ENCODE measurements around the gene ARPC2. TPM values are rescaled to one million over a fixed set of nuclear protein-coding genes. Genes with fewer than 3 reads are reported as not detected.

Gene ARPC2
- total RNA-seq, 1 donor from 2014 or later: 139 TPM

DNA sequence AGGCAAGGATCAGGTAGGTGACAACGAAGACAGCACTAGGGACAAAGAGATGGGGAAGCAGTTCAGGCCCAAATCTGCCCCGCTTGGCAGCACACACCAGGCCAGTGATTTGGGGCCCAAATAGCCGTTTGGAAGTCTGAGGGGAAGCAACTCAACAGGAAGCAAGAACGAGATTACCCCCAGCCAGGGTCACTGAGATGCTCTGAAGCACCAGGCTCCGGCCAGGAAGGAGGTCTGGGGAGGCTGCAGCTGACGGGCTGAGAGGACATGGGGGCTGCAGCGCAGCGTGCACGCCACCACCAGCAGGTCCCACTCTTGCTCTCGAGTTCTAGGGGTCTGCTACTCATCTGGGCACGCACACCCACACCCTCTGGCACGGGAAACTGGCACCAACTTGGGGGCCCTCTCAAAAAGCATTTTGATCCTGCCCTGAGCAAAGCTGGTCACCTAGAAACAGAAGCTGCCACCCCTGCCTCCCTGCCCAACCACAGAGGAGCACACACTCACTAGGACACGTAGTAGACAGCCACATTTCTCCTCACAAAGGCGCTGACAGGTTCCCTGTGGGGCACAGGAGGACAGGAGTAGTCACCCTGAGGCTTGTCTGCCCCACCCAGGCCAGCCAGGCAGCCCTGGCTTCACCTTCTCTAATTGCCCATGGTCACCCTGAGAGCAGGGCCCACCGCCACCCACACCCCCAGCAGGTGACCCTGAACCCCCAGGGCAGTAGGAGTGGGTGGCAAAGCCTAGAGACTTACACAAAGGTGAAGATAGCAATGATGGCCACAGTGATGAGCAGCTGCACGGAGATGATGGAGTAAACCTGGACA, 61.8 kb downstream of the ARPC2 start:
- intact Hi-C loops (cut with micrococcal nuclease): no loop called here
- ATAC-seq: no peak
- DNase-seq: no peak

DNA sequence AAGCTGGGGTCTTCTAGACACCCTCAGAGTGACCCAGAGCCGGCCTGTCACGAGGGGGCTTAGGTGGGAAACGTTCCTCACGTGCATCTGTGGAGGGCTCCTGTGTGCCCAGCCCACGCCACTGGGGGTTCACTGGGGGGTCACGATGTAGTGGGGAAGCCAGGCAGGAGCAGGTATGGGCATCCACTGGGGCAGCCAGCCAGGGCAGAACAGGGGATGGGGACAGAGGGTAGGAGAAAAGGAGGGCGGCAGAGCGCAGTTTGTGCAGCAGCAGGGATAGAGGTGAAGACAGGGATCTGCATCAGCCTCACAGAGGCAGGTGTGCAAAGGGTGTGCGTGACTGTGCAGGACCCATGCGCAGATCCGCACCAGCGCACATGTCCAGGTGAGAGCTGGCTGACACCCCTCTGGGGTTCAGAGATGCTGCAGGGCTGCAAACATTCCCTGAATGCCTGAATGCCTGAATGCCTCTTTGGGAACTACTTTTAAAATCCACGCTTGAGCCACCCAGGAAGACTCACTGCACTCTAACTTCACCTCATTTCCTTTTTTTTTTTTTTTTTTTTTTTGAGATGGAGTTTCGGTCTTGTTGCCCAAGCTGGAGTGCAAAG, 63.4 kb downstream of the ARPC2 start:
- DNase-seq (no peak), ATAC-seq (no peak)
- intact Hi-C loops (cut with micrococcal nuclease): no loop called here

DNA sequence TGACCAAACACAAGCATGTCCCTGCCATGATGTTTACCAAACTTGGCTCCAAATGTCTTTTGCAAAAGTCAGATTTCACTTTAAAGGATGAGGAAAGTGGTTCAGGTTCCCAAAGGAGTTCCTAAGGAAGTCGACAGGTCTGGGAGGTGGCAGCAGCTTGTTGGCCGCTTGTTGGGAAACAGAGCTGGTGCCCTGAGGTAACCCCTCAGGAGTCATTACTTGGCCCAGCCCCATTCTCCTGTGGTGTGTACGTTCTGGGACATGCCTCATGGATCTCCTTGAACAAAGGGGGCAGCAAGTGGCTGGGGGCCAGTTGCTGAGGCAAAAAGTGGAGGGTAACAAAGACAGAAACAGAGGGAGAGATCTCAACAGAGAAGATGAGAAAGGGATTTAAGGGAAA, 64.5 kb downstream of the ARPC2 start:
- intact Hi-C loops (cut with micrococcal nuclease): no loop called here
- peak; percentile 51 for ATAC-seq
- peak; percentile 54 for DNase-seq

DNA sequence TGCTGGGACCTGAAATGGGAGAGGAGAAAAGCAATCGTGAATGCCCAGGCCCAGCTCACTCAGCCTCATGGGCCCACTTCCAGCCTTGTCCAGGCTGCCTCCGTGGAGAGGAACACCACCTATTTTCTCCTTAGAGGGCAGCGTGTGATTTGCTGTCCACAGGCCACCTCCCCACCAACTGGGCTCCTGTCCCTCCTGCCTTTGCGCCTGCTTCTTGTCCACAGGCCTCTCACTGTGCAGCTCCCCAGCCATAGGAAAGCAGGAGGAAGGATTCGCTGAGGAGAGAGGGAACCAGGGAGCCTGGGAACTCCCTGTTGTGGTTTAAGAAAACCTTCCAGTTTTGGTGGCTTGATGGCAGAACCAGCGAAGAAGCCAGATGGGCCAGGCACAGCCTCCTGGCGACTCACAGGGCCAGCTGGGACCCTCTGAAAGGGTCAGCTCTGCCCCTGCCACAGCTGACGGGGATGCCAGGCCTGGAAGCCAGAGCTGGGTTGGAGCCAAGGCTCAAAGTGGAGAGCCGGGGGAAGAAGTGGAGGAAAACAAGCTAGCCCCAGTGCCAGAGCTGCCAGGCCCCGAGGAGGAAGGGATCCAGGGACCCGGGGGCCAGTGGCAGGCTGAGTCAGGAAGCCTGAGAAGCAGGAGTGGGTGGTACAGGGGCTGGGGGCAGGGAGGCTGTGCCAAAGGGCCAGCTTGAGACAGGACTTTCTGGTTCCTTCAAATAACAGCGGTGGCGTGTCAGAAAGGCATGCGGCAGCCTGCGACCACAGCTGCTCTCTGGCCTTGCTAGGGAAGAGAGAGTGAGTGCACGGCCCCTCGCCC, 65.4 kb downstream of the ARPC2 start:
- DNase-seq (peak; percentile 57), ATAC-seq (peak; percentile 20)
- intact Hi-C loops (cut with micrococcal nuclease): no loop called here

DNA sequence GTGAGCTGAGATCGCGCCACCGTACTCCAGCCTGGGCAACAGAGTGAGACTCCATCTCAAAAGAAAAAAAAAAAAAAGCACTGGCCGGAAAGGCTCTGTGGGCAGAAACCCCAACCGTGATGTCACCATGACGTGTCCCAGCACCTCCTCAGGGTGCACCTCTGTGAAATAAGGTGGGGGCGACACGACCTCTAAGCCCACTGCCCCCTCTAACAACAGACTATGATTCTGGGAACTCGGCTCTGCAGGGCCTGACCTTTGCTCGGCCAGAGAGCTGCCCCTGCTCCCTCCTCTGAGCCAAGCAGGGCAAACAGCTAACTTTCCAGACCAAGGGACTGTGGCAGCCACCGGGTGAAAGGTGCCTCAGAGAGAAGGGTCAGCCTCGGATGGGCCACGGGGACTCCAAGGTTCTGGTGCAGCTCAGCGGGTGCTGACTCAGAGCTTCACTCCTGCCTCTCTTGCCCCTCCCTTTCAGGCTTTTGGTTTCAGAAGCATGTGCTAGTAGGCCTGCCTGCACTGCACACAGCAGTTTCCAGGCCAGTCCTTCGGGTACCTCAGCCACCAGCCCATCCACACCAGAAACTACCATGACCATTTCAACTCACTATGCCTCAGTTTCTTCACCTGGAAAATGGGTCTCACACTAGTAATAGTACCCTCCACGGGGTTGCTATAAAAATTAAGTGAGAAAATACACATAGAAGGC, 67.3 kb downstream of the ARPC2 start:
- intact Hi-C loops (cut with micrococcal nuclease): no loop called here
- DNase-seq (peak; percentile 48), ATAC-seq (no peak)

DNA sequence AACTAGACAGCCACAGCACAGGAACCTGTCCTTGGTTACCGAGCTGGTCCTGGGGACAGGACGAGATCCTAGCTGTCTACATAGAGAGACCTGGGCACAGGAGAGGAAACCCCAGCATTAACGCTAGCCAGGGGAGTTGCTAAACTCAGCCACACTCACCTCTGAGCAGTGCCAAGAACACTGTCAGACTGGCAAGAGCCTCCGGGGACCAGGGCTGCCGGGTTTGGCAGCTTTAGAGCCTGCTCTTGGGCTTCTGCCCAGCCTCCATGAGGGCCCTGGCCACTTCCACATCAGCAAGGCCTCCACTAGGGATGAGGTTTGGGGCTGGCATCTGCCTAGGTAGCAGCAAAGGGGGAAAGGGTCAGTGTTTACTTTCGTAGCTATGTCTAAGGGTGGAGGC, 68.6 kb downstream of the ARPC2 start:
- intact Hi-C loops (cut with micrococcal nuclease): no loop called here
- DNase-seq: peak; percentile 82
- ATAC-seq: peak; percentile 57

DNA sequence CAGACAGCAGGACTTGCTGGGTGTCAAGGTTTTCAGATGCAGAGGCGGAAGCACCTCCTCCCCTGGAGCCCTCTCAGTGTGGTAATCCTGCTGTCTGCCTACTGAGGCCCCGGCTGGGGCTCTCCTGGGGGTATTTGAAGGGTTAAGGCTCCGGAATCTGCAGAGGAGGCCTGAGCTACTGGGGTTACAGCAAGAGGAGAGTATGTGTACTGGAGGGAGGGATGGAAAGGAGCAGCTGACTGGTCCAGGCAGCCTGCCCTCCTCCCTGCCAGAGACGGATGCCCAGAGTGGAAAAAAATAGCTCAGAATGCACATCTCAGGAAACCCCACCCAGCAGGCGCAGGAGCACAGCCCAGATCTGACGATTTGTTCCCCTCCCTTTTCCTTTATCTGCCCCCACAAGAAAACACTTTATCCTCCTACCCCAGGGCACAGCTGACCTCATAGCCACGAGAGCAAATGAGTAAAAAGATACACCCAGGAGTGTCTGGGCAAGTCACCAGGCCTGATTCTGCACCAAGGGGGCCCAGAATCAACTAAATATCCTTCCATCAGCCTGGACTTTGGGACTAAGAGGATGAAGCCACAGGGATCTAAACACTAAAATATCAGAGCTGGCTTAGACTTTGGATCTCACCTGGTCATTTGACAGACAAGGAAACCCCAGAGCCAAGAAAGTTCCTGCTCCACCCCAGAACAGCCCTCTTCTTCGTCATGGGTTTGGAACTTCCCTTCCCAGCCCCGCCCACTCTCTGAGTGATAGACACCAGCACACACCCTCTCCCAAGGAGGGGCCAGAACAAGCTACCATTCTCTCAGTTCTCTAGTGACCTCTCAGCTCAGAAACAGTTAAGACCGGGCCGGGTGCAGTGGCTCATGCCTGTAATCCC, 69.8 kb downstream of the ARPC2 start:
- DNase-seq: peak; percentile 91
- ATAC-seq: peak; percentile 83
- intact Hi-C loops (cut with micrococcal nuclease): no loop called here

DNA sequence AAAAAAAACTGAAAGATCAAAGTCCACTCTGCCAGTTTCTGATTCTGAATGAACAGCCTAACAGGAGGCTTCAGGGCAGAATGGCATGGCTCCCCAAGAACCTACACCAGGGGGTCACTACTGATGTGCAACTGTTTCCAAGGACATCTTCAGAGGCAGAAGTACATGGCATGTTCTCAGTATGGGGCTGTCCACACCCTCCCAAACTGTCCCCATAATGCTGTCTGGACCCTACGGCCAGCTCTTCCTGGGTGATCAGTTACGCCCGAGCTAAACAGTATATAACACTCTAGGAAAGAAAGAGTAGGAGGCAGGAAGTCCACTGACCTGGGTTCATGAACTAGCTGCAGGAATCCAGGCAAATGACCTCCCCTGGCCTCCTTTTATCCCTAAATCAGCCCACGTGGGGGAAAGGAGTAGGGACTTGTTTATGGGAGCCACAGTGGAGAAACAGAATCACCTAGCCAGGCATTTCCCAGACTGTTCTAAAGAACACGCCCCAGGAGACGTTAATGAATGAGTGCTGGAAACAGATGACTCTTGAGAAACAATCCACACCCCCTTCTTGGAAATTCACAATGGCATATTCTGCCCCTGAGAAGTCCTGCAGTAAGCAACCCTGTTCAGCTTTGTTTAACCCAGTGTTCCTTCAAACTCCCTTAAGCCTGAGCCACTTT, 72.8 kb downstream of the ARPC2 start:
- intact Hi-C loops (cut with micrococcal nuclease): no loop called here
- ATAC-seq: no peak
- DNase-seq: no peak

DNA sequence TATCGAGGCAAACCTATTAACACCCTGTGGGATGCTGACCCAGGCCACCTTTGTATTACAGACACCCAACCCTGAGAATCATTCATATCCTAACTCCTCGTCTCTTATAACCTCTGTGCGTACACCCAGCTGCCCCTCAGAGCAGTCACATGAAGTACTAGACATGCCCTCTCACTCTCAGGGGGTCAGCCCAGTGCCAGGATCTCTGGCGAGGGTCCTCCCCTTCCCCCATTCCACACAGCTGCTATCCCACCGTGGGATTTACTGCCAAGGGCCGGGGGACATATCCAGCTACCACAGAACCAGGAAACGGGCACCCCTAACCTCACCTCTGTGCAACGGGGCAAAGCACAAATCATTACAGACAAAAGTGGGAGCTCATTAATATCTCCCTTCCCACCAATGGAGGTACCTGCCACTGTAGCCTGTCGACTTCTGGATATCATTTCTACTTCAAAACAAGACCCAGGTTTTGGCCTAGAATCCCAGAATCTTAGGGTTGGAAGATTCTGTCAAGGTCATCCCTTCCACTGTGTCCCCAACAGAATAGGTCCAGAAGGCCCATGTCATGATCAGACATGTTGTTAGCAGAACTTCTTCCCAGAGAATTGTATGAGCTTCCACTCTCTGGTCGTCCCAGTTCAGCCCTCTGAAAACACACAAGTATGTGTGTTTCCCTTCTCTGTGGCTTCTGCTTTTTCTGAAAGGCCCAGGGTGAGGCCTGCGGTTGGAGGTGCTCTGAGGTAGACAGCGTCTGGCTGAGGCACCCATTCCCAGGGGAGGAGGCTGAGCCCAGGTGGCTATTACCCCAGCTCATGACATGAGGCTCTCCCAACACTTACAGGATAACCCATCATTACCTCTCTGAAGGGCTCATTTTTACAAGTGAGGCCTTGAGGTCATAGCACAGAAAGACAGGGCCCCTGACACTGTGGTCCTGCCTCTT, 73.6 kb downstream of the ARPC2 start:
- intact Hi-C loops (cut with micrococcal nuclease): no loop called here
- ATAC-seq (no peak), DNase-seq (no peak)

DNA sequence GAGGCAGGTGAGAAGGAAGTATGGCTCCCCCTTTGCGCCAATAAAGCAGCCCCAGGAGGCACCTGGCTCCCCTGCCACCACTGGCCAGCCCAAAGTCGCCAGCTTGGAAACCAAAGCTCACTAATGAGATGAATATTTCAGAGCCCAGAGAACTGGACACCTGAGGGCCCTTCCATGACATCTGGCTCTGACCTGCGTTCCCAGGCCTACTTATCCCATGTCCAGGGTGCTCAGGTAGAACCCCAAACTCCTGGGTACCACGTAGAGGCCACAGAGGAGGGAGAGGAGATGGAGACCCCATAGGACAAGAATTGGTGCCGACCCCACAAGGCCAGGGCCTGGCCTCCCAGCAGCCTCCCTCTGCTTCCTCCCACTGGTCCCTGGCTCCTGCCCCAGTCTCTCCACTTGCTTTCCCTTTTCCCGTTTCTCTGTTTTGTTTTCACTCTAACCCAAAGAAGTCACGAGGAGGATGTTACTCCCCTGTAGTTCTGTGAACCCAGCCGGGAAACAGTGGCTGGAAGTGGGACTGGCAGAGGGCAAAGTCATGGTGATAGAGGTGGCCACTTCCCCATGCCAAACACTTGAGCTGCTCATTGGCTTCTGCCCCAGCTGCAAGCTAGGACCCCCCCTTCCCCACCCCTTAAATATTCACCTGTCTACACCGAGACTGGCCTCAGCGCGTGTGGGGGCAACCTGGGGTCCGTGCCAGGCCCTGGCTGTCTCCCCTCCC, 74.5 kb downstream of the ARPC2 start:
- DNase-seq: peak; percentile 49
- intact Hi-C loops (cut with micrococcal nuclease): no loop called here

DNA sequence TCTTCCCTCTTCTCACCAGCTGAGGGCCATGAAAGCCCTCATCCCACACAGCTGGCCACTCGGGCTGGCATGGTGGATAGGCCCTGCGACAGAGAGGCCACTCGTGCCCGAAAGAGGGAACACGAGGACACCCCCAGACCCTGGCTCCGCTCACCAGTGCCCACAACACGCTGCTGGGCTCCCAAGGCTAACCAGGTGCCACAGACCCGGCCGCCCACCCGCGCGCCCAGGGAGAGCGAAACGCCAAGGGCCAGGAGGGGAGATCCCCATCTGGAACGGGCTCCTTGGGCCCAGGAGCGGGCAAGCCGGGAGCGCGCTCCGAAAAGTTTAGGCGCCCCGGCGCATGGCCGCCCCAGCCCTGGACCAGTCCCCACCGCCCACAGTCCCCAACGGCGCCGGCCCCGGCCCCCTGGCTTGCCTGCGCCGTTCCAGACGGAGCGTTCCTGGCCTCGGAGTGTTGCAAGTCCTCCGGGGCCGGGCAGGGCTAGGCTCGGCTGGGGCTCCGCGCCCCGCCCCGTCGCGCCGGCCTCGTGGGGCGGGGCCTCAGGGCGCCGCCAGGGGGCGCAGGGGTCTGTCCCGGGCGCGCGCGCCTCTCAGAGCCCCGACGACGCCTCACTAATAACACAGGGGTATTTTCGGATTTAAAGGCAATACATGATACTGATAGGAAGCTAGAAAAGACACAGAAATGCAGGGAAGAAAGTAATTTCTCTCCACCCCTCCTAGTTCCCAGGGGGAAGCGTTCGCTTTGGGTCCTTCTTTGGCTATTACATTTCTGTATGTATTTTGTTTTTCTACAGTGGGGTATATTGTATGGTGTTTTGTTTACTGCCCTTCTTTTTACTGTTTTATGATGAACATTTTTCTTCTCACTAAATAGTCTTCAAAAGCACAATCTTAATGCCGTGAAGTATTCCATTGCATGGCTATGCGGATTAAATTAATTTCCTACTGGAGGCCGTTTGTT, 75.3 kb downstream of the ARPC2 start, which contains the start of gene TMBIM1:
Gene TMBIM1, minus strand, starts transcription at position 456 of the 967 bp plus-strand sequence. CDS start 10,362 bp downstream, outside the sequence.
- intact Hi-C loops (cut with micrococcal nuclease): no loop called here
- peak; percentile 92 for DNase-seq
- peak; percentile 92 for ATAC-seq

More for the DNA sequence above, 74.5 kb downstream of the ARPC2 start:
- peak; percentile 13 for ATAC-seq

DNA sequence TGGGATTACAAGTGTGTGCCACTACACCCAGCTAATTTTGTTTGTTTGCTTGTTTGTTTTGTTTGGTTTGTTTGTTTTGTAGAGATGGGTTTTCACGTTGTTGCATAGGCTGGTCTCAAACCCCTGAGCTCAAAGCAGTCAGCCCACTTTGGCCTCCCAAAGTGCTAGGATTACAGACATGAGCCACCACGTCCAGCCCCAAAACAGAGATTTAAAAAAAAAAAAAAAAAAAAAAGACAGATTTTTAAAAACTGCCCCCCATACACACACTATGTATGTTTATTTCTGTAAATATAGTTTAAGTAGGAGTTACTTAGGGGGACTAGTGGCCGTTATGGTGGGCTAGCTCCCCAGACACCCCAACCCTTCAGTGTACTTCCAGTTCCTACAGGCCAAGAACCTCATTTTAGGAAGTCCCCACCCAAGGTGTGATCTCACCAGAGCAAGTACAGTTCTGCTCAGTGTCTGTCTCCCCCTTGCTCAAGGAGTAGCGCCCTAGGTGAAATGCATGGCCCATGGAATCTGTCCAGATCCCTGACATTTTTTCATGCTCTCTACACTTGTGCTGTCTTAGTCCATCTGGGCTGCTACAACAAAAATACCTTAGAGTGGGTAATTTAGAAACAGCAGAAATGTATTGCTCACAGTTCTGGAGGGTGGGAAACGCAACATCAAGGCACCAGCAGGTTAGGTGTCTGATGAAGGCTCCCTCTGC, 76.9 kb downstream of the ARPC2 start:
- intact Hi-C loops (cut with micrococcal nuclease): no loop called here
- ATAC-seq (no peak), DNase-seq (no peak)

DNA sequence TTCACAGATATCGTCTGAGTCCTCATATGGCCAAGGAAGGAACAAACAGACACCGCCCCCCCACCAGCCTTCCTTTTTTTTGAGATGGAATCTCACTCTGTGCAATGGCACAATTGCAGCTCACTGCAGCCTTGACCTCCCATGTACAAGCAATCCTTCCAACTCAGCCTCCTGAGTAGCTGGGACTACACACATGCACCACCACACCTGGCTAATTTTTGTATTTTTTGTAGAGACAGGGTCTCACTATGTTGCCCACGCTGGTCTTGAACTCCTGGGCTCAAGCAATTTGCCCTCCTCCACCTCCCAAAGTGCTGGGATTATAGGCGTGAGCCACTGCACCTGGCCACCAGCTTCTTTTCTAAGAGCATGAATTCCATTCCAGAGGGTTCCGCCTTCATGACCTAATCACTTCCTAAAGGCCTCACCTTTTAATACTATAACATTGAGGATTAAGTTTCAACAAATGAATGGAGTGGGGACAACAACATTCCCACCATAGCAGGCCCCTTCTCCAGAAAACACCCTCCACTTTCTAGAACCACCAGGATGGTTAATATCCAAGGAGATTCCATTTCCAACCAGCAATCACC, 77.5 kb downstream of the ARPC2 start:
- DNase-seq: no peak
- ATAC-seq: no peak
- intact Hi-C loops (cut with micrococcal nuclease): no loop called here

DNA sequence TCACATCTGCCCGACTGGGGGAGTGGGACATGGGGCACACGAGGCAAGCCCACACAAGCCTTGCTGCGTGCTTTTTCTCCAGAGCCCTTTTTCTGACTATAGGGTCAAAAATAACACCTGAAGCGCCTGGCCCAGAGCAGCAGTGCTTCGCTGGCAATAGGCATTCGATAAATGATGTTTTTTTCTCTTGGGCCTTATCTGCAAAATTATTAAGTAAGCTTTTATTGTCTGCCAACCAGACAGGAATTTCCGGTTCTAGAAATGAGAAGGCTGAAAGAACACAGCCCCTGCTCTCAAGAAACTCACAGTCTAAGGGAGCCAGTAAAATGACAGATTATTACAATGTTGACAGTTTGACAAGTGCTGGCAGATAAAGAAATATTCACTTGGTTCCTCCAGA, 78.0 kb downstream of the ARPC2 start:
- ATAC-seq (no peak), DNase-seq (no peak)
- intact Hi-C loops (cut with micrococcal nuclease): no loop called here
